HG03378 (cell line): ENCODE measurements around the gene RASAL2.
A peak's percentile ranks its signal among the peaks of the same experiment; 100 is the strongest.

Experiments used
- ATAC-seq: cut with Tn5 transposase; IDR thresholded peaks from one replicate; pipeline ENCODE4 v1.9.1; 2021; ENCODE audit warnings: mild to moderate bottlenecking, moderate library complexity; ENCODE audit not compliant: unreplicated experiment

Gene RASAL2

DNA sequence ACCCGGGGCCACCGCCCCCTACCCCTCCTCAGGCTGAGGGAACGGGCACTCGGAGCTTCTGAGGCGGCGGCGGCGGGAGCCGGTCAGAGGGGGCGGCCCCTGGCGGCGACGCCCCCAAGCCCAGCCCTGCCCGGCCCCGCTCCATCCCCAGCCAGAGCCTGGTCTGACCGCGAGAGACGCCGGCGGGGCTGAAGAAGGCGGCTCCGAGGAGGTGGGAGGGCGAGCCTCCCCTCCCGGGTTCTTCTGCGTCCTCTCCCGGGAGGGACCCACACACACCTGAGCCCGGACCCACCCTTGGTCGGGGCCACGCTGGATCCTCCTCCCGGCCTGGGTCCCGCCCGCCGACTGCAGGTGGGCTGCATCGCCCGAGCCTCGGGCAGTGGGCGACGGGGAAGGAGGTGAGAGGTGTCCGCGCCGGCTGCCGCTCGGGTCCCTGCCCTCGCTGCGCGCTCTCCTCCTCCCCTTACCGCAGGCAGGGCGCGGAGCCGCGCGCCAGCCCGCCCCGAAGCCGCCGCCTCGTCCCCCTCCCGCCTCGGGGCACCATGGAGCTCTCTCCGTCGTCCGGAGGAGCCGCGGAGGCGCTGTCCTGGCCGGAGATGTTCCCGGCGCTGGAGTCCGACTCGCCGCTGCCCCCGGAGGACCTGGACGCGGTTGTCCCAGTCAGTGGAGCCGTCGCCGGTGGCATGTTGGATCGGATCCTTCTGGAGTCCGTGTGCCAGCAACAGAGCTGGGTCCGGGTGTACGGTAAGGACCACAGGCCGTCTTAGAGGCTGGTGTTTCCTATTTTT, at the start of gene RASAL2:
Gene RASAL2, plus strand, starts transcription at position 154 of the 788 bp plus-strand sequence. Its CDS starts 389 bp downstream, at position 543.
- peak; percentile 35 for ATAC-seq

DNA sequence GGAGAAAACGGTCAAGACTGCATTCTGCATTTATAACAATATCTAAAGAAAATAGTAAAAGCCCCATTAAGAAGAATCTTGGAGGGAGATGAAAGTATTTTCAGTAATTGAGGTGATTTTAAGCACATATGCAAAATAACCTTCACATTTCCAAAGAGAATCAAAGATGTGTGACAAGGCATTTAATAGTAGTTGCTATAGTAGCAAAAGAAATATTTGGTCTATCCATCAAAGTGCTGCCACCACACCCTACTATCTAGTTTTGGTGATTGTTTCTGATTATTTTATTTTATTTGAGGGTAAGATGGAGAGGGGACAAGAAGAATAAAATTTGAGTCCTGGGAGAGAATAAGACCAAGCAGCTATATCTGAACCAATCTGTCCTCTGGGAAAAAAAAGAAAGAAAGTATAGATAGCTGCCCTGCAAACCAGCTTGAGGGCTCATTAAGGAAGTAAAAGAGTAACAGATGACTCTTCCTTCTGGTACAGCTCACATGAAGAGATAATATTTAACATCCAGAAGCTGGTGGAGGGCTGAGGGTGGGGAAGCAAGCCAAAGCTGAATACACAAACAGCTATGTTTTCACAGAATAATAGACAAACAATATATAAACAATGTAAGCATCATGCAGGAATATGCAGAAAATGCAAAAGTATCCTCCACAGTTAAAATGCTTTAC, 47.2 kb upstream of the RASAL2 start:
- no peak for ATAC-seq

DNA sequence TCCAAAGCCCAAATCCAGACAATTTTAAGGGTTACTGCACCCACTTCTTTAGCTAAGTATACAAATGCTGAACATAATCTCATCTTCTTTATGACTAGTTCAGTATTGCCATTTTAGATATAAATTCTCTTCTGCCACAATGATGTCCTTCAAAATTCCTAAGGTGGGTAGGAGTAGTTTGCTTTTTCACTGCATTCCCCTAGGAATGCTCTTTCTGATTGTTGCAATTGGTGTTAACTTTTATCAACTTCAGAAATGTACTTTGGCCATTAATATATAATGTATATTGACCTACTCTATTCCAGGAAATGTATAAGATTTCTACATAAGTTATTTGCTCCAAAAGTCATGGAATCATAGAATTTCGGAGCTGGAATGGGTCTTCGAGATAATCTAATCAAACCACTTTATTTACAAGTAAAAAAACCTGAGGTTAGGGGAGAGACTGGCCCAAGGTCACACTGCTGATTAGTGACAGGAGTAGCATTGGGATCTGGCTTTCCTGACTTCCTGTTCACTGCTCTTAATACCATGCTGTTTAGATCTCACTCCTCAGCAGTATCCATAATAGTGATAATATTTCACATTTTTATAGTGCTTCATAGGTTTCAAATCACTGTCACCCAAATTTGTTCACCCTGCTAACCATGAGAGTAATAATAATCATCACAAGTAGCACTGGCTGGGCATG, 46.4 kb upstream of the RASAL2 start:
- no peak for ATAC-seq

DNA sequence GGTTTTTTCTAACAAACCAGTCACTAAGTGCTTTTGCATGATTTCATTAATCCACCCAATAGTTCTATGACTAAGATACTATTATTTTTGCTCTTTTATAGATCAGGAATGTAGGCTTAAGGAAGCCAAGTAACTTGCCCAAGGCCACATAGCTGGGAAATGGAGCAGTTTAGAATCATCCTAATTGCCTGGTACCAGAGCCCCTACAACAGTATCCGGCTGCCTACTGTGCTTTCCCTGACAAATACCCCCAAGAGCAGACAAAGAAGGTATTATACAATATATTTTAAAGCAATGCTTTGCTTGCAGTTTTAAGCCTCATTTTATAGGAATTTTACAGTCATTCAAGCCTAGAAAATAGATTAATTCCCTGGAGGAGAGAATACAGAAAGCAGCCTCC, 45.5 kb upstream of the RASAL2 start:
- no peak for ATAC-seq

DNA sequence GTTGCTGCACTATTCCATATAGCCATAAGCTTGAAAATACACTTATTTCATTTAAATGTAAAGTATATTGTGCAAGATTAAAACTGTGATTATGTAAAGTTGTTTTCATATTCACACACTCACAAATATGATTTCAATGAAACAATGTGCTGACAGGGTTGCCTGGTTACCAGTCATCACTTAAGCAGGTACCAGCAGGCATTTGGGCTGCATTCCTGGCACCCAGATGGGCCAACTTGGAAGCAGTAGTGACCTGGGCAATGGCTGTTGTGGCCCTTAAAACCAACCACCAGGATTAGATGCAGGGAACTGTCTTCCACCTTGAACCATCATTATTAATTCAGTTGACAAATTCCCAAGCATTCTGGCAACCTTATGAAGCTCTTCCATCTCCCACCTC, 45.0 kb upstream of the RASAL2 start:
- ATAC-seq, result no peak

DNA sequence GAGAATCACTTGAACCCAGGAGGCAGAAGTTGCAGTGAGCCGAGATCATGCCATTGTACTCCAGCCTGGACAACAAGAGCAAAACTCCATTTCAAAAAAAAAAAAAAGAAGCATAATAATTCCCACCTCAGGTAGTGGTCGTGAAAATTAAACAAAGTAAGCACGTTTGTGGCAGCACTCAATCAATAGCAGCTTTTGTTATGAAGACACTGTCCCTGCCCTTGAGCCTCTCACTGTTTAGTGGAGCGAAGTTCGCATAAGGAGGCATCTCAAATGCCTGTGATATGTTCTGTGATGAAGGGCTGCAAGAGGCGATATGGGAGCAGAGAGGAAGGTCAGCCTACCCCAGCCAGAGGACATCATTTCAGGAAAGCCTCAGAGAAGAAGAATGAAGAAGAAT, 43.8 kb upstream of the RASAL2 start:
- ATAC-seq, result no peak

DNA sequence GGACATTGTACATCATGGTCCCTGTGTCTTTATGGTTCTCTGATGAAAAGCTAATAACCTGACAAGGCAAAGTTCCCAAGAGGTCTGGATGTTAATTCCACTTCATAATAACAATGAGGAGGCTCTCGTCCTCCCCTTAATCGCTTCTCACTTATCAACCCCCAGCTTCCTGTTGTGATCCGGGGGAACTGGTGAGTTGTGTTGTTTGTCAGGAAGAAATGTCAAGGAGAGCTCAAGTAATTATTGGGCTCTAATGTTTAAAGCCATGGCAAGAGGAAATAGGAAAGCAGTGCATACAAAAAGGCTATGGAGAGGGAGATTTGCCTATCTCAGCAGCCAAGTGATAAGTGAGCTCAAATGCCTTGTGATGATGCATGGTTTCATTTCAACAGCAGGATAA, 42.8 kb upstream of the RASAL2 start:
- ATAC-seq, result no peak

DNA sequence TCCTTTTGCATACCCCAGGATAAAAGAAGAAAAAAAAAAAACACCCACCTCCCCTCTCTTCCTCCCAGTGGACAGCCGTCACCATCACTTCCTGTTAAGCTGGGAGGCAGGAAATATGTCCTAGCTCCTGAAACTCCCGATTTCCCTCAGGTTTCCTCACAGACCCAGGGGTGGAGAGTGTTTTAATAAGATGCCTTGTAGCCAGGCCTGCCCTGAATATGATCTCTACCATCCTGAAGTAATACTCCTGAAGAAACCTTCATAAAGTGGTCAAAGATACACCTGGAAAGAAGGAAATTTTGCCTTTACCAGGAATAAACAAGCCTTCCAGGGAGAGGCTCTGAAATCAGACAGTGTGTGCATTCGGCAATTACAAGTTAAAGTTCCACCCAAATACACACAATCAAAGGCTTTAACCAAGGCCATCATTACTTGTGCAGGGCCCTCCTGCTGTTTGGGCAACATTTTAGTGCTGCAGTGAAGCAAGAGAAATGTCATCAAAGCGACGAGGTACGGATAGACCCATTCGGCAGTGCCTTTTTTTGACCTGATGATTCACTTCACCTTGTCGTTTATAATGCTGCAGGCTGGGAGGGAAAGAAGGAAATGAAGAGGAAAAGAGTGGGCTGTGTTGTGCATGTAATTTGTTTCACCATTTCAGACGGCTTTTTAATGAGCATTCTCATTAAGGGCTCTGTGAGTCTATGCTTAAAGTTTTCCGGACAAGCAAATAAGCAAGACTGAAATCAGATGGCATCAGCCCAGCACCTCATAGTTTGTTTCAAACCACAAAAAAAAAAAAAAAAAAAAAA, 41.0 kb upstream of the RASAL2 start:
- ATAC-seq, result no peak

DNA sequence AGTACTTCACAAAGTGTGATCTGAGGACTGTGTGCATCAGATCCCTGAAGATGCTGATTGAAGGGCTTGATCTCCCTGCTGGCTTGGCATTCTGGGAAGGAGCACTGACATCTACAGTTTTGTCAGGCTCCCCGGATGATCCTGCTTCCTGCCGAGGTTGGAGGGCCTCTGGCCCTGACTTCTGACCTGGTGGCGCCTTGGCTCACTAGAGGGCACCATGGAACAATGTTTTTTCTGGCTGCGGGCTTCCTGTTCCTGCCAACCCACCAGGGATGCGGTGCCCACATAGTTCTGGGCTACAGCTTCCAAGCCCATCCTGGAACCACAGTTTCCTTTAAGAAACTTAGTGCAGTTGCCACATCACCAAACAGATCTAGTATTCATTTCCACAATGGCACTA, 38.8 kb upstream of the RASAL2 start:
- no peak for ATAC-seq

DNA sequence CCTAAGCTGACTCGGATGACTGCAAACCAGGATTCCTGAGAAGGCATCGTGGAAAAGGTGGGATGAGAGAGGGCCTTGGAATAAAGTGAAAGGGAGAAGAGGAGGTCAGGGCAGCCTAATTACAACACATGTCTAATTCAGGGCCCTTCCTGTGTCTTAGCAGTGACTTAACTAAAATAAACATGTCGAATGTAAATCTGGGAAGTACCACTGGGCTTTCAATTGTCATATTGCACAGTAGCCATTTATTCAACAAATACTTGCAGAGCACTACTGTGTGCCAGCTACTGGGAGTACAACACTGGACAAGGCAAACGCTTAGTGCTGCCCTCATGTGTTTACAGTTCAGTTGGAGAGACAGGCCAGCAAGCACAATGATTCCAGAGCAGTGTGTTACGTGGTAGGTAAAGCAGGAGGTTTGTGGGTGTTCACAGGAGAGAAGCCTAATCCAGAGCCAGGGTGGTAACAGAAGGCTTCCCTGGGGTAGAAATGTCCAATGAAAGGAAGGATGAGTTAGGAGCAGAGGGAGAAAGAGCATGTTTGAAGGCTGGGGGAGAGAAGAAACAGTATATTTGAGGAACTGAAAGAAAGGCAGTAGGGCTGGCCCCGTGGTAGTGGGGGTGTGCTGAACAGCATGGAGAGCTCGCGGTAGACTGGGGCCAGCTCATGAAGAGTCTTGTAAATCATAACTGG, 38.0 kb upstream of the RASAL2 start:
- ATAC-seq, result peak; percentile 95

DNA sequence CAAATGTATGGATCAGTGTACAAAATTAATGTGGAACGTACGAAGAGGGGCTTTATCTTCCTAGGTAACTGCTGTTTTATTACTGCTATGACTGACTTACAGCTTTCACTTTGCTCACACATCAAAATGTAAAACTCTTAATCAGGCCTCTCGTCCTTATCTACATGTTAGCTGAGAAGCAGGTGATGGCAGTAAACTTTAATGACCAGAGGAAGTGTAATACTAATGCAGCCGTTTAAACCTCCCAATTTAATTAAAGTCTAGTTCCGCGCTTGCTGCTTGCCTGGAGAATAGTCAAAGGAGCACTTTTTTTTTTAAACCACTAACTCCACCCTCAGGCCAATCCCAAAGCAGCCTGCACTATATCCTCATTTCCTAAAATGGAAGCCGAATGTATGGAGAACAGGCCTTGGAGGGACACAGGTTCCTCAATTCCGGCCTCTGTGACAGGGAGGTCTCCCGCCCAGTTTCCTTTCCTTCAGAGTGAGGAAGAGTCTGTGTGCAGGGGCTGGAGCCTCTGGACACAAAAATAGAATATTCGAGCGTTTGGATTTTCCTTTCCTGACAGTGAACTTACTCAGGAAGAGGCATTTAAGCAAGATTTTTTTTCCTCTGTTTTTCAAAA, 36.7 kb upstream of the RASAL2 start:
- no peak for ATAC-seq

DNA sequence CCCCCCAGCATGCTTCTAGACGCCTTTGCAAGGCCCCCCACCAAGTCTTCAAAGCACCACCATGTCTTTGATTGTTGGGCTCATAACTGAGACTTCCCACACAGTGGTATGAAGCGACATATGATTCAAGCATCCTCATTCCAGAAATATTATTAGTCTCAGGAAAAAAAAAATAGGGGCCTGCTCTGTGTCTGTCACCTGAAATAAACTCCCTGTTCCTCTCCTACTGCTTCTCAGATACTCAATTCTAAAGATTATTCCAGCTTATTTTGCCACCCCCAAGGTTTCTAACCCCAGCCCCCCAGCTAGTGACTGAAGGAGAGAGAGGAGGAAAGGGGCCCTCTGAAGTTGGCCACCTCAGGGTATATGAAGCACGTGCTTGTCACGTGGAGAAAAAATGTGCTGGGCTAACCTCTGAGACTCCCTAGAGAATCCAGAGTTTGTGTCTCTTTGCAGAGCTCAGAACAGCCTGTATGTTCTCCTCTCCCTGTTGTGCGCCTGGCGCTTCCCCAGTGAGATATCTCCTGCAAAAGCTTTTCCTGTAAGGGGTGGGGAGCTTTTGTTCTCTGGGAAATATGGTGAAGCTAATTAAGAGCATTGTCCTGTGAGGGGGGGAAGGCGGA, 35.9 kb upstream of the RASAL2 start:
- no peak for ATAC-seq

DNA sequence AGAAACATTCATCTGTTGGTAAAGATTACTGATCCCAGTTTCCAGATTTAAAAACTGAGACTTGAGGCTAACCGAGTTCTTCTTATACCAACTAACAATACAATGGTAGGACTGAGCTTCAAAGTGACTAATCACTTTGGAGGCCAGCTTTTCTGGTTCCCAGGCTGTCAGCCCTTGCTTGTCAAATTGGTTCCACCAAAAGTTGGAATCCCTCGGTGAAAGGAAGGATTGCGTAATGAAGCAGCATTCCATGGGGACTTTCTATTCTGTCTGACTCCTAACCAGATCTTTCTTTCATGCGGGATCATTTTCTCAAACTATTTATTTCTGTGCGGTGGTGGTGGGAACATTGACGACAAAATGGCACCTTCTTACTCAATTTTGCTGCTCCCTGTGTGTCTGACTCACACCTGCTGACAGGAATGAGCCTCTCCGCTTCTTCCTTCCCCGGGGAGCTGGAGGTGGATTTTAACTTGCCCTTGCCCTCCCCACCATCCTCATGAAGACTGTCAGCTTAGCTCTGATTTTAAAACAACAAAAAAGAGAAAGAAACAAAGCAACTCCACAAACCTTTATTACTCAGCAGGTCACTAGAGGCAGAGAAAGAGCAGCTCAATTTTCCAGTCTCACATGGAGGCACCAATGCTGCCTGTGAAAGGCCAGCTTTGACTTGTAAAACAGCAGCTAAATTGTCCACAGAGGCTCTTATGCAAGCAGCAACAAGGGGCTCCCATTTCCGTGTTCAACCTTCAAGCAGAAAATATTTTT, 32.9 kb upstream of the RASAL2 start:
- ATAC-seq, result no peak

DNA sequence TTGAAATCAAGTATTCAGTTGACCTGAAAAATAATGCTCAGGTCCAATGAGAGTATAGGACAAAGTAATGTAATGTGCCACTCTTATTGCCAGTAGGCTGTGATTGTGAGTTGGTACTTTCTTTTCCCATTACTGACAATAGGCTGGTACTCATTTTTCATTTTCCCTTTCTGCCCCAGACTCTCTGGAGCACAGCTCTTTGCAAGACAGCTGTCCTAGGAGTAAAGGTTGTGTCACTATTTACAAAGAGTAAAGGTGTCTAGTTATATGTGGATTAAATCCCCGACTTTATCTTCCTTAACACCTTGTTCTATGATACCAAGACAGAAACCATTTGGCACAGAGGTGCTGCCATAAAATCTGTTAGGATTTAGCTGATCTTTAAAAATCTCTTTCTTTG, 32.3 kb upstream of the RASAL2 start:
- ATAC-seq, result no peak

DNA sequence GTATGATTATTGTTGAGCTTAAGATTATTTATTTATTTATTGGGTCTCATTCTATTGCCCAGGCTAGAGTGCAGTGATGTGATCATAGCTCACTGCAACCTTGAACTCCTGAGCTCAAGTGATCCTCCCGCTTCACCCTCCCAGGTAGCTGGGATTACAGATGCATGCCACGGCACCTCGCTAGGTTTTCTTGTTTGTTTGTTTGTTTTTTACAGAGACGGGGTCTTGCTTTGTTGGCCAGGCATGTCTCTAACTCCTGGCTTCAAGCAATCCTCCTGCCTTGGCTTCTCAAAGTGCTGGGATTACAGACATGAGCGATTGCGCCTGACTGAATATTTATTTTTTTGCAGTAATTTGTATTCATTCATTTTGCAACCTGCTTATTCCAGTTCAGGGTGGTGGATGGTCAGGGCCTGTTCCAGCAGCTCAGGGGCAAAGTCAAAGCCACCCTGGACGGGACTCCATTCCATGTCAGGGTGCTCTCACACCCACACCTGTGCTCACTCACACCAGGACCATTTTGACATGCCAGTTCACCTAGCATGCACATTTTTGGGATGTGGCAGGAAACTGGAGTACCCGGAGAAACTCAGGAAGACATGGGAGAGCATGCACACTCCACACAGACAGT, 29.6 kb upstream of the RASAL2 start:
- no peak for ATAC-seq

DNA sequence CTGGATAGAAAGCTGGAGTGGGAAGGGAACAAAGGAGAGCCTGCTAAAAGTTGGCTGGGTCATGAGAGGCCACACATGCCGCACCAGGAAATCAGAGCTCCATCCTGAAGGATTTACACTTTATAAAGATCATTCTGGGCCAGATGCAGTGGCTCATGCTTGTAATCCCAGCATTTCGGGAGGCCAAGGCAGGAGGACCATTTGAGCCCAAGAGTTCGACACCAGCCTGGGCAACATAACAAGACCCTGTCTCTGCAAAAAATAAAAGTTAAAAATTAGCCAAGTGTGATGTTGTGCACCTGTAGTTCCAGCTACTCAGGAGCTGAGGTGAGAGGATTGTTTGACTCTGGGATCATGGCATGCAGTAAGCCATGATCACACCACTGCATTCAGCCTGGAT, 28.7 kb upstream of the RASAL2 start:
- no peak for ATAC-seq

DNA sequence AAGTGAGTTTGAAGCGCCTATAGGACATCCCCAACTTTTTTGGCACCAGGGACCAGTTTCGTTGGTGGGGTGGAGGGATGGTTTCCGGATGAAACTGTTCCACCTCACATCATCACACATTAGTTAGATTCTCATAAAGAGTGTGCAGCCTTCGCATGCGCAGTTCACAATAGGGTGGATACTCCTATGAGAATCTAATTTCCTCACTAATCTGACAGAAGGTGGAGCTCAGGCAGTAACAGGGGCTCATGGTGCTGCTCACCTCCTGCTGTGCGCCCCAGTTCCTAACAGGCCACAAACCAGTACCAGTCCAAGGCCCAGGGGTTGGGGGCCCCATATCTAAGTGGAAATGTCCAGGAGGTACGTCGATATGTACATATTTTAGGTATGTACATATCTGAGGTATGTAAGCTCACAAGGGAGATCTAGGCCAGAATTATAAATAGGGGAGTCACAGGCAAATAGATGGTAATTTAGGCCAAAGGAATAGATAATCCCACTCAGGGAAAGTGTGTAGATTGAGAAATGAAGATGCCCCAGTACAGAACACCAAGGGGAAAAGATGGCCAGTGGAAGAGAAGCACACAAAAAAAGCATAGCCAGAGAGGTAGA, 27.5 kb upstream of the RASAL2 start:
- ATAC-seq, result no peak
